HepG2 (cell line): ENCODE results near the gene EEFSEC. TPM values are rescaled to one million over a fixed set of nuclear protein-coding genes. Genes with fewer than 3 reads are reported as not detected.

Source experiments
- ESRRA ChIP-seq: sonication (generic); formaldehyde crosslinking; IDR thresholded peaks from 2 replicates; pipeline ENCODE4 v1.5.1; 2020; ENCODE audit warnings: mild to moderate bottlenecking, low read depth, missing genetic modification reagents
- ETV5 ChIP-seq: IDR thresholded peaks from 2 replicates; pipeline ENCODE4 v1.6.1; 2018; ENCODE audit warnings: missing biosample characterization, missing genetic modification reagents, inconsistent platforms, borderline replicate concordance
- MIXL1 ChIP-seq: IDR thresholded peaks from 2 replicates; pipeline ENCODE4 v1.6.1; 2016
- SMAD9 ChIP-seq: sonication (generic); formaldehyde crosslinking; IDR thresholded peaks from 2 replicates; pipeline ENCODE4 v1.5.1; 2020; ENCODE audit warnings: mild to moderate bottlenecking, missing genetic modification reagents
- SOX13 ChIP-seq, 3 experiments: fragments of 450-650 bp in 1 of 3; sonication (generic) in 1 of 3; formaldehyde crosslinking in 1 of 3; IDR thresholded peaks in 2 of 3; conservative IDR thresholded peaks in 1 of 3; 2 replicates each; pipeline versions ENCODE4 v1.5.0 to v1.6.1; 2016 to 2020; ENCODE audit warnings: antibody characterized with exemption in 1 of 3, mild to moderate bottlenecking in 1 of 3, missing compliant biosample characterization in 1 of 3, missing genetic modification reagents in 1 of 3, moderate library complexity in 1 of 3
- THAP11 ChIP-seq: IDR thresholded peaks from 2 replicates; pipeline ENCODE4 v1.6.1; 2016; ENCODE audit warnings: missing biosample characterization, missing genetic modification reagents
- ZMYM2 ChIP-seq: sonication (generic); formaldehyde crosslinking; IDR thresholded peaks from 2 replicates; pipeline ENCODE4 v1.8.0; 2022; ENCODE audit warnings: mild to moderate bottlenecking, missing genetic modification reagents
- ZNF446 ChIP-seq: sonication (generic); formaldehyde crosslinking; IDR thresholded peaks from 2 replicates; pipeline ENCODE4 v1.5.0; 2020; ENCODE audit warnings: mild to moderate bottlenecking, missing genetic modification reagents
- ZNF558 ChIP-seq: sonication (generic); formaldehyde crosslinking; IDR thresholded peaks from 2 replicates; pipeline ENCODE4 v1.9.0; 2022; ENCODE audit warnings: mild to moderate bottlenecking, missing genetic modification reagents, borderline replicate concordance
- ZNF614 ChIP-seq: IDR thresholded peaks from 2 replicates; pipeline ENCODE4 v1.6.1; 2018; ENCODE audit warnings: missing biosample characterization, missing genetic modification reagents, inconsistent platforms, borderline replicate concordance
- ZNF792 ChIP-seq: IDR thresholded peaks from 2 replicates; pipeline ENCODE4 v1.6.1; 2016
- ZNF883 ChIP-seq: sonication (generic); formaldehyde crosslinking; IDR thresholded peaks from 2 replicates; pipeline ENCODE4 v1.5.1; 2020; ENCODE audit warnings: mild to moderate bottlenecking, missing genetic modification reagents; ENCODE audit errors: not compliant biosample characterization
- ZSCAN31 ChIP-seq: sonication (generic); formaldehyde crosslinking; IDR thresholded peaks from 2 replicates; pipeline ENCODE4 v1.5.0; 2020; ENCODE audit warnings: low read depth, mild to moderate bottlenecking, missing genetic modification reagents
- polyA plus RNA-seq, 8 experiments: library from polyadenylated mRNA; depleted of rRNA in 3 of 8; stranded (reverse) in 7 of 8; unstranded in 1 of 8; fragments of >200 nt; fragmentation: Illumina TruSeq in 4 of 8; extraction: Trizol in 4 of 8; gene quantifications; 2 replicates each; pipeline versions ENCODE4 v1.2.1 to v1.2.3, GENCODE V29; 2011 to 2016; ENCODE audit warnings: low read depth in 4 of 8, missing spikeins in 1 of 8, mixed read lengths in 1 of 8; ENCODE audit not compliant: insufficient read depth in 1 of 8
- total RNA-seq, 5 experiments: library from RNA; depleted of rRNA; stranded (reverse); fragments of >200 nt; fragmentation: Illumina TruSeq; extraction: Trizol; gene quantifications; 2 replicates each; pipeline ENCODE4 v1.2.3, GENCODE V29; 2016; ENCODE audit warnings: low read depth in 1 of 5
- TF ChIP-seq, protein P1 (sequence below): sonication (generic); formaldehyde crosslinking; IDR thresholded peaks from 2 replicates; pipeline ENCODE4 v1.4.0; 2020; ENCODE audit warnings: missing genetic modification reagents
- TF ChIP-seq, protein P2 (sequence below): IDR thresholded peaks from 2 replicates; pipeline ENCODE4 v1.6.1; 2016; ENCODE audit warnings: missing genetic modification reagents, missing compliant biosample characterization
- TF ChIP-seq, protein P3 (sequence below): sonication (generic); formaldehyde crosslinking; IDR thresholded peaks from 2 replicates; pipeline ENCODE4 v1.4.0; 2020; ENCODE audit warnings: missing genetic modification reagents
- TF ChIP-seq, protein P4 (sequence below): sonication (generic); formaldehyde crosslinking; conservative IDR thresholded peaks from 2 replicates; pipeline ENCODE4 v1.8.0; 2022; ENCODE audit warnings: mild to moderate bottlenecking, moderate library complexity, missing genetic modification reagents
- TF ChIP-seq, protein P5 (sequence below): sonication (generic); formaldehyde crosslinking; IDR thresholded peaks from 2 replicates; pipeline ENCODE4 v1.5.1; 2020; ENCODE audit warnings: mild to moderate bottlenecking, missing genetic modification reagents, moderate library complexity

The EEFSEC gene
- total and polyA plus RNA-seq, 2 of the 13 experiments (the other 11 are each of a cell fraction or from before 2014, with no cell fraction given), result 6.4 to 24.2 TPM

DNA sequence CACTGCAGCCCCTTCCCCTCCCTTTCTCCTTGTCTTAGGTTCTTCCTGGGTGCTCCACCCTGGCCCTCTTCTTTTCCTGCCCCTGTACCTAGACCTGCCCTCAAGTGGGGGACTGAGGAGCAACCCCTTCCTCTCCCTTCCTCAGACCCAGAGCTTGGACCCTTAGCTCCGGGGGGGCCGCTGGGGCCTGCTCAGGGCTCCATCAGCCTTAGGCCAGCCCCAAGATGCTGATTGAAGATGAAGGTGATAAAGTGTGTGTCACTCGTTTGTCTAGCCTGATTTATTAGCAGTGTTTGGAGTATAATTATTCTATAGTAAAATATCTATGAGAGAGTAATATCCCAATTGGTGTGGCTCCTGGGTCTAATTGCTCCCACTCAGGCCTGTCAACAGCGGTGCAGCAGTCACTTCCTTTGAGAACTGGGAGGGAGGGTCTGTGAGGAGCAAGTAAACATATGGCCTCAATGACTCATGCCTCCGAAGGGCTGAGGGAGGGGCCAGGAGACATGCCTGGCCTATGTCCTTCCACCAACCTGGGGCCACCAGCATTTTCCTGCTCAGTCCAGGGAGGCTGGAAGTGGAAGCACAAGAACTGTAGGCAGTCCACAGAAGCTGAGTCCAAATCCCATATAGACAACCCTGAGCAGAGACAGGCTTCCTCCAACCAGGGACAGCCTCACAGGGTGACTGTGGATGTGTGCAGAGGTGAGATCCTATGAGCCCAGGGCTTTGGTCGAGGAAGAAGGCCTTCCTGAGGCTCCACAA is 190.2 kb downstream of the EEFSEC start (continued):
- TF ChIP-seq ZNF883, result no peak
- TF ChIP-seq, protein P1, sequence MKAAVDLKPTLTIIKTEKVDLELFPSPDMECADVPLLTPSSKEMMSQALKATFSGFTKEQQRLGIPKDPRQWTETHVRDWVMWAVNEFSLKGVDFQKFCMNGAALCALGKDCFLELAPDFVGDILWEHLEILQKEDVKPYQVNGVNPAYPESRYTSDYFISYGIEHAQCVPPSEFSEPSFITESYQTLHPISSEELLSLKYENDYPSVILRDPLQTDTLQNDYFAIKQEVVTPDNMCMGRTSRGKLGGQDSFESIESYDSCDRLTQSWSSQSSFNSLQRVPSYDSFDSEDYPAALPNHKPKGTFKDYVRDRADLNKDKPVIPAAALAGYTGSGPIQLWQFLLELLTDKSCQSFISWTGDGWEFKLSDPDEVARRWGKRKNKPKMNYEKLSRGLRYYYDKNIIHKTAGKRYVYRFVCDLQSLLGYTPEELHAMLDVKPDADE, result no peak
- no peak for TF ChIP-seq ESRRA (CRISPR knock-in tag)
- TF ChIP-seq ZSCAN31 (CRISPR knock-in tag), result 0 out of 2 replicates have a peak, but pooled peaks have one; percentile 60
- 0 out of 2 replicates have a peak, but pooled peaks have one; percentile 54 for TF ChIP-seq MIXL1 (CRISPR knock-in tag)
- TF ChIP-seq SOX13 (IDR thresholded peaks at IDR 0.05), result no peak
- TF ChIP-seq SOX13 (CRISPR knock-in tag; conservative IDR thresholded peaks at IDR 0.05 in 1 of 2, IDR thresholded peaks at IDR 0.05 in 1 of 2), result peak in 1 of 2 experiments; percentile 43; a peak in 1 of 4 replicates
- peak; percentile 71 for TF ChIP-seq ZNF792
- TF ChIP-seq ZNF558 (CRISPR knock-in tag), result no peak
- TF ChIP-seq THAP11 (CRISPR knock-in tag), result 0 out of 2 replicates have a peak, but pooled peaks have one; percentile 12
- no peak for TF ChIP-seq ZMYM2 (CRISPR knock-in tag)
- TF ChIP-seq, protein P2, sequence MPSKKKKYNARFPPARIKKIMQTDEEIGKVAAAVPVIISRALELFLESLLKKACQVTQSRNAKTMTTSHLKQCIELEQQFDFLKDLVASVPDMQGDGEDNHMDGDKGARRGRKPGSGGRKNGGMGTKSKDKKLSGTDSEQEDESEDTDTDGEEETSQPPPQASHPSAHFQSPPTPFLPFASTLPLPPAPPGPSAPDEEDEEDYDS (CRISPR knock-in tag), result peak; percentile 65; the same call in 1 of the 2 replicates
- TF ChIP-seq ZNF446 (CRISPR knock-in tag), result no peak
- peak; percentile 79; the same call in 1 of the 2 replicates for TF ChIP-seq ETV5 (CRISPR knock-in tag)
- TF ChIP-seq SMAD9, result no peak
- TF ChIP-seq, protein P3, sequence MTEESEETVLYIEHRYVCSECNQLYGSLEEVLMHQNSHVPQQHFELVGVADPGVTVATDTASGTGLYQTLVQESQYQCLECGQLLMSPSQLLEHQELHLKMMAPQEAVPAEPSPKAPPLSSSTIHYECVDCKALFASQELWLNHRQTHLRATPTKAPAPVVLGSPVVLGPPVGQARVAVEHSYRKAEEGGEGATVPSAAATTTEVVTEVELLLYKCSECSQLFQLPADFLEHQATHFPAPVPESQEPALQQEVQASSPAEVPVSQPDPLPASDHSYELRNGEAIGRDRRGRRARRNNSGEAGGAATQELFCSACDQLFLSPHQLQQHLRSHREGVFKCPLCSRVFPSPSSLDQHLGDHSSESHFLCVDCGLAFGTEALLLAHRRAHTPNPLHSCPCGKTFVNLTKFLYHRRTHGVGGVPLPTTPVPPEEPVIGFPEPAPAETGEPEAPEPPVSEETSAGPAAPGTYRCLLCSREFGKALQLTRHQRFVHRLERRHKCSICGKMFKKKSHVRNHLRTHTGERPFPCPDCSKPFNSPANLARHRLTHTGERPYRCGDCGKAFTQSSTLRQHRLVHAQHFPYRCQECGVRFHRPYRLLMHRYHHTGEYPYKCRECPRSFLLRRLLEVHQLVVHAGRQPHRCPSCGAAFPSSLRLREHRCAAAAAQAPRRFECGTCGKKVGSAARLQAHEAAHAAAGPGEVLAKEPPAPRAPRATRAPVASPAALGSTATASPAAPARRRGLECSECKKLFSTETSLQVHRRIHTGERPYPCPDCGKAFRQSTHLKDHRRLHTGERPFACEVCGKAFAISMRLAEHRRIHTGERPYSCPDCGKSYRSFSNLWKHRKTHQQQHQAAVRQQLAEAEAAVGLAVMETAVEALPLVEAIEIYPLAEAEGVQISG (CRISPR knock-in tag), result 0 out of 2 replicates have a peak, but pooled peaks have one; percentile 26
- TF ChIP-seq, protein P4, sequence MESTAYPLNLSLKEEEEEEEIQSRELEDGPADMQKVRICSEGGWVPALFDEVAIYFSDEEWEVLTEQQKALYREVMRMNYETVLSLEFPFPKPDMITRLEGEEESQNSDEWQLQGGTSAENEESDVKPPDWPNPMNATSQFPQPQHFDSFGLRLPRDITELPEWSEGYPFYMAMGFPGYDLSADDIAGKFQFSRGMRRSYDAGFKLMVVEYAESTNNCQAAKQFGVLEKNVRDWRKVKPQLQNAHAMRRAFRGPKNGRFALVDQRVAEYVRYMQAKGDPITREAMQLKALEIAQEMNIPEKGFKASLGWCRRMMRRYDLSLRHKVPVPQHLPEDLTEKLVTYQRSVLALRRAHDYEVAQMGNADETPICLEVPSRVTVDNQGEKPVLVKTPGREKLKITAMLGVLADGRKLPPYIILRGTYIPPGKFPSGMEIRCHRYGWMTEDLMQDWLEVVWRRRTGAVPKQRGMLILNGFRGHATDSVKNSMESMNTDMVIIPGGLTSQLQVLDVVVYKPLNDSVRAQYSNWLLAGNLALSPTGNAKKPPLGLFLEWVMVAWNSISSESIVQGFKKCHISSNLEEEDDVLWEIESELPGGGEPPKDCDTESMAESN (CRISPR knock-in tag), result no peak
- TF ChIP-seq, protein P5, sequence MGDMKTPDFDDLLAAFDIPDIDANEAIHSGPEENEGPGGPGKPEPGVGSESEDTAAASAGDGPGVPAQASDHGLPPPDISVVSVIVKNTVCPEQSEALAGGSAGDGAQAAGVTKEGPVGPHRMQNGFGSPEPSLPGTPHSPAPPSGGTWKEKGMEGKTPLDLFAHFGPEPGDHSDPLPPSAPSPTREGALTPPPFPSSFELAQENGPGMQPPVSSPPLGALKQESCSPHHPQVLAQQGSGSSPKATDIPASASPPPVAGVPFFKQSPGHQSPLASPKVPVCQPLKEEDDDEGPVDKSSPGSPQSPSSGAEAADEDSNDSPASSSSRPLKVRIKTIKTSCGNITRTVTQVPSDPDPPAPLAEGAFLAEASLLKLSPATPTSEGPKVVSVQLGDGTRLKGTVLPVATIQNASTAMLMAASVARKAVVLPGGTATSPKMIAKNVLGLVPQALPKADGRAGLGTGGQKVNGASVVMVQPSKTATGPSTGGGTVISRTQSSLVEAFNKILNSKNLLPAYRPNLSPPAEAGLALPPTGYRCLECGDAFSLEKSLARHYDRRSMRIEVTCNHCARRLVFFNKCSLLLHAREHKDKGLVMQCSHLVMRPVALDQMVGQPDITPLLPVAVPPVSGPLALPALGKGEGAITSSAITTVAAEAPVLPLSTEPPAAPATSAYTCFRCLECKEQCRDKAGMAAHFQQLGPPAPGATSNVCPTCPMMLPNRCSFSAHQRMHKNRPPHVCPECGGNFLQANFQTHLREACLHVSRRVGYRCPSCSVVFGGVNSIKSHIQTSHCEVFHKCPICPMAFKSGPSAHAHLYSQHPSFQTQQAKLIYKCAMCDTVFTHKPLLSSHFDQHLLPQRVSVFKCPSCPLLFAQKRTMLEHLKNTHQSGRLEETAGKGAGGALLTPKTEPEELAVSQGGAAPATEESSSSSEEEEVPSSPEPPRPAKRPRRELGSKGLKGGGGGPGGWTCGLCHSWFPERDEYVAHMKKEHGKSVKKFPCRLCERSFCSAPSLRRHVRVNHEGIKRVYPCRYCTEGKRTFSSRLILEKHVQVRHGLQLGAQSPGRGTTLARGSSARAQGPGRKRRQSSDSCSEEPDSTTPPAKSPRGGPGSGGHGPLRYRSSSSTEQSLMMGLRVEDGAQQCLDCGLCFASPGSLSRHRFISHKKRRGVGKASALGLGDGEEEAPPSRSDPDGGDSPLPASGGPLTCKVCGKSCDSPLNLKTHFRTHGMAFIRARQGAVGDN, result peak; percentile 85
- TF ChIP-seq ZNF614, result peak; percentile 34; the same call in 1 of the 2 replicates
